Nephron (organoid): Measurements from ENCODE around the gene PPP1CB.

Experiments used
- H3K27ac Mint-ChIP-seq, 3 experiments: 2 replicates each; pipeline ENCODE4 v1.8.0; 2020; ENCODE audit warnings: mixed read lengths in 3 of 3, mild to moderate bottlenecking in 2 of 3, moderate library complexity in 1 of 3
- H3K27me3 Mint-ChIP-seq: 2 replicates; pipeline ENCODE4 v1.8.0; 2021; ENCODE audit warnings: low read depth, mild to moderate bottlenecking, moderate library complexity, mixed read lengths
- H3K36me3 Mint-ChIP-seq: 2 replicates; pipeline ENCODE4 v1.8.0; 2020; ENCODE audit warnings: low read depth, mixed read lengths
- H3K4me1 Mint-ChIP-seq: 2 replicates; pipeline ENCODE4 v1.8.0; 2020; ENCODE audit warnings: mixed read lengths
- H3K4me3 Mint-ChIP-seq, 3 experiments: 2 replicates each; pipeline ENCODE4 v1.8.0; 2020; ENCODE audit warnings: mild to moderate bottlenecking in 3 of 3, mixed read lengths in 3 of 3, moderate library complexity in 2 of 3
- H3K9me3 Mint-ChIP-seq: 2 replicates; pipeline ENCODE4 v1.8.0; 2020; ENCODE audit warnings: mixed read lengths
- CTCF ChIP-seq, 3 experiments: fragments of 200-600 bp; sonication (generic); IDR thresholded peaks; one replicate each; pipeline ENCODE4 v1.5.0; 2021; ENCODE audit warnings: antibody characterized with exemption in 3 of 3; ENCODE audit not compliant: unreplicated experiment in 3 of 3

Gene PPP1CB

GRCh38 chr2:28717339-28717758 lies 34.3 kb upstream of the PPP1CB start:
- TF ChIP-seq CTCF (IDR thresholded peaks at IDR 0.05; ENCODE audit: unreplicated experiment in 3 of 3): no peak
- Mint-ChIP-seq H3K27ac (peak overlapping the region; percentile 93 to 94 (median 93)), H3K36me3 (no peaks in the 10 kb centered on the region), H3K27me3 (no peaks in the 10 kb centered on the region), H3K4me3 (peak overlapping the region in 1 of 3 experiments; percentile 46), H3K4me1 (peaks cover 27% of the 10 kb centered on the region), H3K9me3 (peaks cover 3% of the 10 kb centered on the region)

GRCh38 chr2:28720345-28720744 lies 31.3 kb upstream of the PPP1CB start:
- H3K27ac Mint-ChIP-seq: no peak overlapping the region

GRCh38 chr2:28721601-28722191 lies 29.9 kb upstream of the PPP1CB start:
- H3K4me1 Mint-ChIP-seq: peaks cover 17% of the 10 kb centered on the region
- H3K27me3 Mint-ChIP-seq: no peaks in the 10 kb centered on the region
- no peak overlapping the region for H3K4me3 Mint-ChIP-seq
- no peak overlapping the region for H3K27ac Mint-ChIP-seq
- no peak for TF ChIP-seq CTCF (IDR thresholded peaks at IDR 0.05; ENCODE audit: unreplicated experiment in 3 of 3)
- no peaks in the 10 kb centered on the region for H3K36me3 Mint-ChIP-seq
- no peaks in the 10 kb centered on the region for H3K9me3 Mint-ChIP-seq

More at GRCh38 chr2:28720345-28720744, 31.3 kb upstream of the PPP1CB start:
- Mint-ChIP-seq H3K4me1 (peaks cover 27% of the 10 kb centered on the region), H3K27me3 (no peaks in the 10 kb centered on the region), H3K36me3 (no peaks in the 10 kb centered on the region), H3K9me3 (no peaks in the 10 kb centered on the region), H3K4me3 (no peak overlapping the region)
- TF ChIP-seq CTCF (IDR thresholded peaks at IDR 0.05; ENCODE audit: unreplicated experiment in 3 of 3): no peak

- H3K4me3 Mint-ChIP-seq: no peak overlapping the region
- H3K27me3 Mint-ChIP-seq: no peaks in the 10 kb centered on the region
- no peaks in the 10 kb centered on the region for H3K4me1 Mint-ChIP-seq
- TF ChIP-seq CTCF (IDR thresholded peaks at IDR 0.05; ENCODE audit: unreplicated experiment in 3 of 3): no peak
- H3K27ac Mint-ChIP-seq: no peak overlapping the region
- no peaks in the 10 kb centered on the region for H3K36me3 Mint-ChIP-seq
- H3K9me3 Mint-ChIP-seq: no peaks in the 10 kb centered on the region
These were observed 26.5 kb upstream of the PPP1CB start for GRCh38 chr2:28725021-28725711.

GRCh38 chr2:28726177-28726576 lies 25.5 kb upstream of the PPP1CB start:
- H3K9me3 Mint-ChIP-seq: no peaks in the 10 kb centered on the region

More at GRCh38 chr2:28726177-28726576, 25.5 kb upstream of the PPP1CB start:
- Mint-ChIP-seq H3K27ac (no peak overlapping the region), H3K27me3 (no peaks in the 10 kb centered on the region), H3K4me1 (no peaks in the 10 kb centered on the region), H3K4me3 (no peak overlapping the region), H3K36me3 (peaks cover 3% of the 10 kb centered on the region)
- TF ChIP-seq CTCF (IDR thresholded peaks at IDR 0.05; ENCODE audit: unreplicated experiment in 3 of 3): no peak
